Transverse colon (tissue), 3 donors: Measurements from ENCODE around the gene ALKBH8.

Source experiments
- CTCF ChIP-seq, 5 experiments: fragments of 200-600 bp in 3 of 5; fragments of 450-650 bp in 2 of 5; sonication (generic) in 3 of 5; IDR thresholded peaks; 1 replicate in 2 of 5; 2 replicates in 3 of 5; pipeline ENCODE4 v1.5.1; 2016 to 2017; ENCODE audit warnings: antibody characterized with exemption in 5 of 5, inconsistent platforms in 3 of 5, mild to moderate bottlenecking in 2 of 5, moderate library complexity in 1 of 5
- POLR2A ChIP-seq: fragments of 450-650 bp; IDR thresholded peaks from one replicate; pipeline ENCODE4 v1.6.1; 2016; ENCODE audit warnings: antibody characterized with exemption, mild to moderate bottlenecking, moderate library complexity

DNA sequence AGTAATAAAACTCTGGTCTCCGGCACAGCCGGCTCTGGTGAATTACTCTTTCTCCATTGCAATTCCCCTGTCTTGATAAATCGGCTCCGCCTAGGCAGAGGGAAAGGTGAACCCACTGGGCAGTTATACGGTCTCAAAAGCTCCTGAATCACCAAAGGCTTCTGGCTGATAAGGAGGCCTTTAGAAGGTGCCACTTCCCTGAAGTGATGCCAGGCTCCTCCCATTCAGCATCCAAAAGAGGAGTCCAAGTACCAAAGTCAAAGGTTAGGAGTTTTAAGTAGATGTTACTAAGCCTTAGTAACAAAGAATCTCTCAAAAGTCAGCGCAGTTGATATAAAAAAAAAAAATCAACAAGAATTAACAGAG lies 11.8 kb upstream of the ALKBH8 start:
- TF ChIP-seq POLR2A, result no peak
- no peak for TF ChIP-seq CTCF (IDR thresholded peaks at IDR 0.05)
